Measurements from ENCODE around the gene DPYSL4. TPM values are rescaled to one million over a fixed set of nuclear protein-coding genes. Genes with fewer than 3 reads are reported as not detected.

The DPYSL4 gene
- total RNA-seq, 2 donors from 2014 or later: 4.8 to 9.9 TPM

DNA sequence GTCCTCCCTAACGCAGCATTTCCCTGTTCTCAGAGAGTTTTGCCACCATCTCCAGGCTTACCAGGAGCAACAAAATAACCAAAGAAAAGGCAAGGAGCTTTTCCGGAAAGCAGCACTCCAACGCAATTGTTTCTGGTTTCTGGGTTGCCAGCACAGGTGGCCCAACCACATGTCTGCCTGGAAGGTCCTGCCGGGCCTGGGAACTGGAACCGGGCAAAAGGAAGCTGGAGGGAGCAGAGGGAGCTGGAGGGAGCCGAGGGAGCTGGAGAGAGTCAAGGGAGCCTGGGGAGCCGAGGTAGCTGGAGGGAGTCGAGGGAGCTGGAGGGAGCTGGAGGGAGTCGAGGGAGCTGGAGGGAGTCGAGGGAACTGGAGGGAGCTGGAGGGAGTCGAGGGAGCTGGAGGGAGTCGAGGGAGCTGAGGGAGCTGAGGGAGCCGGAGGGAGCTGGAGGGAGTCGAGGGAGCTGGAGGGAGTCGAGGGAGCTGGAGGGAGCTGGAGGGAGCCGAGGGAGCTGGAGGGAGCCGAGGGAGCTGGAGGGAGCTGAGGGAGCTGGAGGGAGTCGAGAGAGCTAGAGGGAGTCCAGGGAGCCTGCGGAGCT lies 66.4 kb downstream of the DPYSL4 start:
- no peaks in the 10 kb centered on the region for H3K27me3 Mint-ChIP-seq (ENCODE audit: low read depth)
- H3K27ac Mint-ChIP-seq: no peak overlapping the region
- peaks cover 5% of the 10 kb centered on the region for H3K4me1 Mint-ChIP-seq (ENCODE audit: low read depth)
- no peaks in the 10 kb centered on the region for H3K36me3 Mint-ChIP-seq (ENCODE audit: insufficient read depth in 2 of 2)
- H3K4me3 Mint-ChIP-seq: no peak overlapping the region
- no peak for DNase-seq
- ATAC-seq (replicated peaks in 1 of 2): no peak
- no peaks in the 10 kb centered on the region for H3K9me3 Mint-ChIP-seq

DNA sequence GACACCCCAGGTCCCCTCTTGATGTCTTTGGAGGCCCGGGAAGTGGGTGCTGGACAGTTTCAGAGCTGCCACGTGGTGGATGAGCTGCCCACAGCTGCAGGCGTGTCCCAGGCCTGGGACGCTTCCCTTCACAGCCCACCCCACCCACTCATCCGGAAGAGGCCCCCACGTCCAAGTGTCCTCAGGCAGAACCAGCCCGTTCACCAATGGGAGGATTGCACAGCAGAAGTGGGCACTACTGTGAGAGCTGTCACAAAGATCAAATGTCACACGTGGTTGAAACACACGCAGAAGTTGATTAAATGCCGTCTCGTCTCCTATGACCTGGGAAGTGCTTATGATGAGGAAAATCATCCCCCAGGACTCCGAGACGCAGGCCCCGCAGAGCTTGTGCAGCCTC lies 68.1 kb downstream of the DPYSL4 start:
- DNase-seq (no peak), ATAC-seq (replicated peaks in 1 of 2) (no peak)
- no peak overlapping the region for H3K4me3 Mint-ChIP-seq
- no peaks in the 10 kb centered on the region for H3K36me3 Mint-ChIP-seq (ENCODE audit: insufficient read depth in 2 of 2)
- no peaks in the 10 kb centered on the region for H3K27me3 Mint-ChIP-seq (ENCODE audit: low read depth)
- H3K4me1 Mint-ChIP-seq (ENCODE audit: low read depth): peaks cover 5% of the 10 kb centered on the region
- no peaks in the 10 kb centered on the region for H3K9me3 Mint-ChIP-seq
- no peak overlapping the region for H3K27ac Mint-ChIP-seq

Other genes with a start within 250 kb of the DPYSL4 start
- gene BNIP3, start 205.0 kb upstream of the DPYSL4 start, total RNA-seq: 10 to 100 TPM; 31.3 to 51.7 TPM
- gene JAKMIP3, start 121.0 kb upstream of the DPYSL4 start, total RNA-seq: 1 to 10 TPM; 2.7 to 6.6 TPM
- gene STK32C, start 121.0 kb downstream of the DPYSL4 start, total RNA-seq: 10 to 100 TPM; 17.2 to 22.7 TPM
- gene LRRC27, start 145.2 kb downstream of the DPYSL4 start, total RNA-seq: 1 to 10 TPM; 4.8 to 5.3 TPM
- gene PWWP2B, start 210.3 kb downstream of the DPYSL4 start, total RNA-seq: 1 to 10 TPM; 3.1 to 5.2 TPM

Measured in activated T-cell treated with anti-CD3 and anti-CD28 coated beads, Interleukin-2, amount 50 U/mL, for 72 hours (primary cell).